ENCODE measurements around the gene ETNK1. TPM values are rescaled to one million over a fixed set of nuclear protein-coding genes. Genes with fewer than 3 reads are reported as not detected.

Gene ETNK1
- polyA plus RNA-seq, 4 donors: 39.2 to 77.0 (median 76.4) TPM

DNA sequence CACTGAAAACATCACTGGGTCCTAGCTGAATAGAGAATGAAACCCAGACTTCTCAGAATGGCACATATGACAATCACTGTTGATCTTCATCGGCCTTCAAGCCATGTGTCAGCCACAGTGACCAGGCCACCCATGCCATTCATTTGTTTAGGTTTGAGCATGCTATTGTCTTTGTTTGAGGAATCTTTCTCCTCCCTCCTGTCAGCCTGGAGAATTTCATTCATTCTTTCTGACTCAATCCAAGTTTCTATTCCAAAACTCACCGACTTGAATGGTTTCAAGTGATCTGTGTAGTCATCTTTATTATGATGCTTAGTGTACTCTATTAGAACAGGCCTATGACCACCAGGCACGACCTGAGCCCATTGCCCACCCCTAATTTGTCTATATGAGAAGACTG lies 106.3 kb downstream of the ETNK1 start:
- no peak for DNase-seq (ENCODE audit: low read depth in 4 of 4, low spot score in 3 of 4)

DNA sequence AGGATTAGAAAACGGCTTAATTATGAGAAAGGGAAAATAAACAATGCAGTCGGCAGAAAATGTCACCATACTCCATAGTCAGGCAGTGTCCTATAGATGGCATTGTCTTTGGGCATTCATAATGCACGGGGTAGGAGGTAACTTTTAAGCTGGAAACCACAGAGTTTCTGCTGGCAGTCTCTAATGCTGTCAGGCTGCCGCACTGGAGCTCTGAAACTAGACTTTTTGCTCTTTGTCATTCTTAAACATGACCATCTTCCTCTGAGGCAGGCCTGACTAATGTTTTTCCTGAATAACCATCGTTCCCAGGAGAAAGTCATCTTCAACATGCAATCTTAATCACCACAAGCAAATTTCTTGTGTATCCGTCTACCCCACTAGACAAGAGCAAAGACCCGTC lies 108.8 kb downstream of the ETNK1 start:
- no peak for DNase-seq (ENCODE audit: low read depth in 4 of 4, low spot score in 3 of 4)

DNA sequence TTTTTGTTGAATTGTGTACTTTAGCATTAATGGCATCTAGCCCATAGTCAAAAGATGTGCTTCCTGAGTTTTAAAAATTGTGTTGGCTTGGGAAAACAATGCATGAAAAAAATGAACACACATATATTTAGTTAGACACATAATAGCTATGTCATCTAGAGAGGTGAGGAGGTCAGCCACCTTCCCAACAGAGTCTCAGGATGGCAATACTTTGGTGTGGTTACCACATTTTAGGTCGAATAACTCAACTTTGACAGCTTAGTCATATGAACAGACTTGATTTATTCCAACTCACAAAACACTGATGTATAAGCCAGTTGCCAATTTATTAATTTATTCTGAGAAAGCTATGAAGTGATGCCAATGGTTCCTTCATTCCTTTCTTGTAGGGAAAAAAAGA lies 114.0 kb downstream of the ETNK1 start:
- DNase-seq (ENCODE audit: low read depth in 4 of 4, low spot score in 3 of 4): no peak

Other genes with a start within 250 kb of the ETNK1 start
- 10 to 100 TPM; 70.2 to 89.7 (median 82.3) TPM for gene C2CD5, start 80.6 kb upstream of the ETNK1 start, polyA plus RNA-seq (ENCODE audit: insufficient read length in 4 of 4)